Kidney (tissue), 14 donors: Measurements from ENCODE around the gene SLC4A2. TPM values are rescaled to one million over a fixed set of nuclear protein-coding genes. Genes with fewer than 3 reads are reported as not detected.

Source experiments
- DNase-seq, 5 donors: peaks; one replicate each; pipeline ENCODE4 v3.0.0-alpha.2; 2013 to 2020
- FAIRE-seq: peaks from 2 replicates; lab custom pipeline; 2012; peaks lifted over from hg19 to GRCh38; lab: Jason Lieb, UNC
- H3K27ac ChIP-seq, 2 donors: one replicate each; pipeline ENCODE4 v1.7.0; 2013; ENCODE audit warnings: low read depth in 2 of 2, low read length in 2 of 2, inconsistent platforms in 1 of 2
- H3K27me3 ChIP-seq: one replicate; pipeline ENCODE4 v1.7.1; 2013; ENCODE audit warnings: low read length, inconsistent platforms; ENCODE audit not compliant: control insufficient read depth, insufficient read depth
- H3K36me3 ChIP-seq, 3 donors: one replicate each; pipeline versions ENCODE4 v1.7.0 to v1.7.1; 2013; ENCODE audit warnings: low read length in 3 of 3, control low read depth in 1 of 3, inconsistent platforms in 1 of 3; ENCODE audit not compliant: insufficient read depth in 3 of 3, control insufficient read depth in 2 of 3
- H3K4me1 ChIP-seq, 3 donors: one replicate each; pipeline versions ENCODE4 v1.7.0 to v1.7.1; 2013; ENCODE audit warnings: low read length in 3 of 3, inconsistent platforms in 1 of 3, low read depth in 1 of 3; ENCODE audit not compliant: control insufficient read depth in 2 of 3, insufficient read depth in 2 of 3
- H3K4me3 ChIP-seq, 3 donors: one replicate each; pipeline versions ENCODE4 v1.7.0 to v1.8.1; 2013; ENCODE audit warnings: low read length in 3 of 3, control low read depth in 1 of 3, inconsistent platforms in 1 of 3
- H3K9ac ChIP-seq, 3 donors: one replicate each; pipeline versions ENCODE4 v1.7.0 to v1.7.1; 2013; ENCODE audit warnings: low read length in 3 of 3, control low read depth in 1 of 3, inconsistent platforms in 1 of 3
- H3K9me3 ChIP-seq, 3 donors: one replicate each; pipeline versions ENCODE4 v1.7.0 to v1.7.1; 2013; ENCODE audit warnings: low read length in 3 of 3, control low read depth in 1 of 3, inconsistent platforms in 1 of 3; ENCODE audit not compliant: control insufficient read depth in 2 of 3, insufficient read depth in 1 of 3
- intact Hi-C: fragments of 100-400 bp; cut with DNase I; formaldehyde crosslinking; loops from one replicate; pipeline ENCODE4 v1.11.1; 2022
- polyA plus RNA-seq: library from polyadenylated mRNA; stranded (reverse); fragments of 350-450 nt; fragmentation: Illumina TruSeq; extraction: RNeasy Lipid Tissue Mini Kit (QIAGEN cat#74804); gene quantifications from one replicate; pipeline ENCODE4 v1.2.3, GENCODE V29; 2014; ENCODE audit warnings: low read depth, low replicate concordance; ENCODE audit not compliant: insufficient read depth
- total RNA-seq: library from RNA; stranded (reverse); fragmentation: NEBNext Ultra II Directional; extraction: Animal tissue kit (Norgen Biotek cat#: 25700); gene quantifications from one replicate; pipeline ENCODE4 v1.2.1, GENCODE V29; 2021
- TF ChIP-seq, protein P1 (sequence below): IDR thresholded peaks from 3 replicates; pipeline ENCODE4 v1.5.1; 2012; ENCODE audit warnings: mild to moderate bottlenecking, moderate library complexity, borderline replicate concordance; ENCODE audit not compliant: insufficient read depth; ENCODE audit errors: extremely low read depth
- donor health status: control.
- donor health status: control.
- donor health status: control.
- donor health status: control.
- donor health status: control.
- donor health status: DM: yes; HTN: yes; CAD: no.
- donor health status: Normal renal cell carcinoma (clear cell type).

SLC4A2 gene
- total and polyA plus RNA-seq, 2 donors from 2014 or later: 104 to 150 TPM

DNA sequence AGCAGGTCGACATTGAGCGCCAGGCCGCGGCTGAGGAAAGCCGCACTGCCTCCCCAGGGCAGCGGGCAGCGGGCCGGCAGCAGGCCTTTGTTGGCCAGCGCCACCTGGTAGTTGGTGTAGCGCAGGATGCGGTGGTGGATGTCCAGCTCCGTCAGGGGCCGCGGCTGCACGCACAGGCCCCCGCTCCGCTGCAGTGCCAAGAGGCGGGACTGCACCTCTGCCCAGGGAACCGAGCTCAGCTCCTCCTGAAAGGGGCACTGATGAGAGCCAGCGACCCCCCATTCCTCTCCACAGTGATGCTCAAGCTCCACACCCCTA, 40.3 kb upstream of the SLC4A2 start:
- DNase-seq: no peak

DNA sequence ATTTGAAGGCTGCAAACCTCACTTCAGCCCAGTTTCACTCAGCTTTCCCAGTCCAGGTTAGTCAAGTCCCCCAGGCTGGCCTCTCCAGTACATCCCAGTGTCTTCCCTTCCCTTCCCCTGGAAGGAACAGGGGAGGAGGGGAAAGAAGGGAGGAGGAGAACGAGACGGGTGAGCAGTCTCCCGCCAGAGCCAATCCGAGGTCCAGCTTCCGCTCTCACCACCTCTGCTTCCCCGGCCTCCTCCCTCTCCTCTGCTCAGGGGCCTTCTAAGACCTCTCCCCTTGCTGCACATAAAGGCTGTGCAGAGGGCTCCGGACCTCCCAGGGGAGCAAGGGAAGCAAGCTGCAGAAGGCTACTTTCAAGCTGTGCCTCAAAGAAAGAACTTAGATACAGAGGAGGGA, 39.2 kb upstream of the SLC4A2 start:
- Histone ChIP-seq H3K9ac (no peak overlapping the region), H3K9me3 (no peaks in the 10 kb centered on the region), H3K36me3 (no peaks in the 10 kb centered on the region), H3K27me3 (peaks cover 5% of the 10 kb centered on the region), H3K4me3 (no peak overlapping the region), H3K4me1 (peaks cover 0 to 15% (median 0%) of the 10 kb centered on the region in 3 donors), H3K27ac (no peak overlapping the region)
- intact Hi-C loops: no loop called here
- FAIRE-seq: no peak
- peak in 1 of 5 donors; percentile 22 for DNase-seq
- TF ChIP-seq, protein P1, sequence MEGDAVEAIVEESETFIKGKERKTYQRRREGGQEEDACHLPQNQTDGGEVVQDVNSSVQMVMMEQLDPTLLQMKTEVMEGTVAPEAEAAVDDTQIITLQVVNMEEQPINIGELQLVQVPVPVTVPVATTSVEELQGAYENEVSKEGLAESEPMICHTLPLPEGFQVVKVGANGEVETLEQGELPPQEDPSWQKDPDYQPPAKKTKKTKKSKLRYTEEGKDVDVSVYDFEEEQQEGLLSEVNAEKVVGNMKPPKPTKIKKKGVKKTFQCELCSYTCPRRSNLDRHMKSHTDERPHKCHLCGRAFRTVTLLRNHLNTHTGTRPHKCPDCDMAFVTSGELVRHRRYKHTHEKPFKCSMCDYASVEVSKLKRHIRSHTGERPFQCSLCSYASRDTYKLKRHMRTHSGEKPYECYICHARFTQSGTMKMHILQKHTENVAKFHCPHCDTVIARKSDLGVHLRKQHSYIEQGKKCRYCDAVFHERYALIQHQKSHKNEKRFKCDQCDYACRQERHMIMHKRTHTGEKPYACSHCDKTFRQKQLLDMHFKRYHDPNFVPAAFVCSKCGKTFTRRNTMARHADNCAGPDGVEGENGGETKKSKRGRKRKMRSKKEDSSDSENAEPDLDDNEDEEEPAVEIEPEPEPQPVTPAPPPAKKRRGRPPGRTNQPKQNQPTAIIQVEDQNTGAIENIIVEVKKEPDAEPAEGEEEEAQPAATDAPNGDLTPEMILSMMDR: no peak

More for the DNA sequence above, 40.3 kb upstream of the SLC4A2 start:
- Histone ChIP-seq H3K36me3 (no peaks in the 10 kb centered on the region), H3K9me3 (no peaks in the 10 kb centered on the region), H3K9ac (no peak overlapping the region), H3K4me3 (no peak overlapping the region), H3K27ac (no peak overlapping the region), H3K27me3 (peaks cover 5% of the 10 kb centered on the region), H3K4me1 (peaks cover 0 to 16% (median 0%) of the 10 kb centered on the region in 3 donors)
- intact Hi-C loops: no loop called here
- no peak for FAIRE-seq
- TF ChIP-seq, protein P1: no peak

DNA sequence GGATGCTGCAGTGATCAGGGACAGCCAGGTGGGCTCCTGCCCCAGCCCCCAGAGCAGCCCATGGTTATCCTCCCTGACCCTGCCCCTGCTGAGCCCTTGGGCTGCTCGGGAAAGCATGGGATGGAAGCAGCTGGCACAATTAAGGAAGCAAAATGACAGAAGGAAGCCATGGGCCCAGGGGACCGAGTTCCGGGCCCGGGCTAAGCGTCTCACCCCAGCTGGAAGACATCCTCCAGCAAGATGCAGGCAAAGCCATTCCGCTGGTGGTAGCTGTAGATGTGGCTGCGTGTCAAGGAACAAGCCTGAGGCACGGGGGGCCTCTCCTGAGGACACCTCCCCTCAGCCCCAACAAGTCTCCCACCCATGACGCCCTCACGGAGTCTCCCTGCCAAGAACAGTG, 36.2 kb upstream of the SLC4A2 start:
- Histone ChIP-seq H3K4me3 (no peak overlapping the region), H3K27me3 (no peaks in the 10 kb centered on the region), H3K36me3 (no peaks in the 10 kb centered on the region), H3K27ac (no peak overlapping the region), H3K9ac (no peak overlapping the region), H3K4me1 (peaks cover 0 to 11% (median 0%) of the 10 kb centered on the region in 3 donors), H3K9me3 (no peaks in the 10 kb centered on the region)
- TF ChIP-seq, protein P1: no peak
- DNase-seq (peak in 1 of 5 donors; percentile 45), FAIRE-seq (no peak)
- intact Hi-C loops: no loop called here

DNA sequence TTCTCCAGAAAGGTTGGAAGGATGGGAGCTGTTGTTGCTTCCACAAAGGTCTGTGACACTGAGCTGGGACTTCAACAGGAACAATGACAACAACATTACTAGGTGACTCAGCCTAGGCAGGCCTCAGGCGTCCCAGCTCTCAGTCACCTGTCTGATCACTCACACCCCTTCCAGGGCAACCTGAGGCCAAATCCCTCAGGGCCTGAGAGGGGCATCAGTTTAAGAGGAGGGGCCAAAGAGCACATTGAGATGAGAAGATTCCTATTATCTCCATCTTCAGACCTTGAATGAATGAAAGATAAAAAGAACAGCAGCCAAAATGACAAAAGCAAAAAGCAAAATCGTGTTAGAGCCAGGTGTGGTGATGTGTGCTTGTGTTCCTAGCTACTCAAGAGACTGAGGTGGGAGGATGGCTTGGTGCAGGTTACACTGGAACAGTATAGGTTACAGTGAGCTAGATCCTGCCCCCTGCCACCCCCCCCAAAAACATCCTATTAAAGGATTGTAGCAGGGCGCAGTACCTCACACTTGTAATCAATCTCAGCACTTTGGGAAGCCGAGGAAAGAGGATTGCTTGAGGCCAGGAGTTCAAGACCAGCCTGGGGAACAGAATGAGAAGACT, 34.8 kb upstream of the SLC4A2 start, which contains the start of gene ATG9B:
ATG9B (minus strand) TSS at position 60 of the 622 bp plus-strand sequence. CDS start 71 bp downstream, outside the sequence.
- no peak within 1 kb of the TSS for H3K4me3 ChIP-seq
- TF ChIP-seq, protein P1: no peak
- DNase-seq (no peak), FAIRE-seq (no peak)
- intact Hi-C loops: no loop called here
- H3K27me3 ChIP-seq: no peaks in the 10 kb centered on the region
- H3K9ac ChIP-seq: no peak within 1 kb of the TSS
- H3K9me3 ChIP-seq: no peaks in the 10 kb centered on the region
- no peaks in the 10 kb centered on the region for H3K36me3 ChIP-seq
- no peak within 1 kb of the TSS for H3K27ac ChIP-seq
- H3K4me1 ChIP-seq: no peaks in the 10 kb centered on the region
